Sciatic nerve (tissue), 2 donors: ENCODE data around the gene CKAP5. TPM values are rescaled to one million over a fixed set of nuclear protein-coding genes. Genes with fewer than 3 reads are reported as not detected.
"Not testable (repeated sequence)": the region's sequence is repeated elsewhere in the genome, so short reads cannot be mapped to it uniquely, and the experiment has no call there.

Experiments
- ATAC-seq: fragments of 200-7000 bp; cut with Tn5 transposase; one replicate; pipeline ENCODE4 v1.9.1; 2020; ENCODE audit warnings: mild to moderate bottlenecking, moderate library complexity
- DNase-seq: peaks from one replicate; pipeline ENCODE4 v3.0.0-alpha.2; 2020; ENCODE audit warnings: low spot score
- intact Hi-C: fragments of 100-400 bp; cut with DNase I; formaldehyde crosslinking; loops from one replicate; pipeline ENCODE4 v1.14.2; 2022
- total RNA-seq: library from RNA; stranded (reverse); fragmentation: NEBNext Ultra II Directional; extraction: Animal tissue kit (Norgen Biotek cat#: 25700); gene quantifications from one replicate; pipeline ENCODE4 v1.2.1, GENCODE V29; 2021
- donor health status: DM: no; HTN: no; CAD: no.
- donor health status: DM: no; HTN: no; CAD: no.

The CKAP5 gene
- total RNA-seq, 1 donor from 2014 or later, result 80.5 TPM

DNA sequence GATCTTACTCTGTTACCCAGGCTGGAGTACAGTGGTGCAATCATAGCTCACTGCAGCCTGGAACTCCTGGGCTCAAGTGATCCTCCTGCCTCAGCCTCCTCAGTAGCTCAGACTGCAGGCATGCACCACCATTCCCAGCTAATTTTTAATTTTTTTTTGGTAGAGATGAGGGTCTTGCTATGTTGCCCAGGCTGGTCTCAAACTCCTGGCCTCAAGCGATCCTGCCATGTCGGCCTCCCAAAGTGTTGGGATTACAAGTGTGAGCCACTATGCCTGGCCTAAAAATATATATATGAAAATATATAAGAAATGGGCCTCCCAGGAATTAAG lies 128.3 kb downstream of the CKAP5 start:
- DNase-seq, ATAC-seq, intact Hi-C loops: not testable (repeated sequence)

GRCh38 chr11:46712874-46713576 lies 133.1 kb downstream of the CKAP5 start:
- intact Hi-C loops, result no loop called here
- ATAC-seq (no peak), DNase-seq (no peak)

- ATAC-seq (peak; percentile 57), DNase-seq (no peak)
- intact Hi-C loops, result no loop called here
These were observed 134.8 kb downstream of the CKAP5 start for GRCh38 chr11:46711303-46711702.

DNA sequence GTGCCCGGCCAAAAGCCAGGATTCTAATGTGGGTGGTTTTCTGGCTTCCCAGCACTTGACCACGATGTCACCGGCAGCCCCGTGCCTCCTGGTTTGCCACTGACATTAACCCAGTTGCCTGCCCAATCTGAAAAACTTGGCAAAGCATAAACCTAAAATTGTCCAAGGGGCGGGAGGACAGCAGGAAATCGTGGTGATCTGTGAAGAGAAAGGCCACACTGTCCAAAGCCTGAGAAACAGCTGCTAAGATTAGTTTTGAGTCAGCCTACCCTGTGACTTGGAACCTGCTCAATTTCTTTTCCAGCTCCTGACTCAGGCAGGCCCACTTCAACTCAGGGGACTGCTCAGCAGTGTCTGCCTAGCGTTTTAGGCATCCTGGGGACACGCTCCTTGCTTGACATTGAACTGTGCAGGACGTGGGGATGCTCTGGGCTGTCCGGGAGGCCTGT lies 135.2 kb downstream of the CKAP5 start:
- peak; percentile 95 for ATAC-seq
- DNase-seq, result no peak
- intact Hi-C loops, result no loop called here

DNA sequence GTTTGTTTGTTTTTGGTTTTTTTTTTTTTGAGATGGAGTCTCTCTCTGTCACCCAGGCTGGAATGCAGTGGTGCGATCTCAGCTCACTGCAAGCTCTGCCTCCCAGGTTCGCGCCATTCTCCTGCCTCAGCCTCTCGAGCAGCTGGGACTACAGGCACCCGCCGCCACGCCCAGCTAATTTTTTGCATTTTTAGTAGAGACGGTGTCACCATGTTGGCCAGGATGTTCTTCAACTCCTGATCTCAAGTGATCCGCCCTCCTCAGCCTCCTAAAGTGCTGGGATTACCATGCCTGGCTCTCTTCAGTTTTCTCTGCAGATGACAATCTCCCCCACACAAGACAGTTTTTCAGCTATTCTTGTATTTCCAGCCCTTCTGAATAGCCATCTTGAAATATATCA lies 136.7 kb downstream of the CKAP5 start:
- DNase-seq, intact Hi-C loops, ATAC-seq: not testable (repeated sequence)

GRCh38 chr11:46706886-46707285 lies 139.2 kb downstream of the CKAP5 start:
- ATAC-seq (no peak), DNase-seq (no peak)
- intact Hi-C loops, result no loop called here

DNA sequence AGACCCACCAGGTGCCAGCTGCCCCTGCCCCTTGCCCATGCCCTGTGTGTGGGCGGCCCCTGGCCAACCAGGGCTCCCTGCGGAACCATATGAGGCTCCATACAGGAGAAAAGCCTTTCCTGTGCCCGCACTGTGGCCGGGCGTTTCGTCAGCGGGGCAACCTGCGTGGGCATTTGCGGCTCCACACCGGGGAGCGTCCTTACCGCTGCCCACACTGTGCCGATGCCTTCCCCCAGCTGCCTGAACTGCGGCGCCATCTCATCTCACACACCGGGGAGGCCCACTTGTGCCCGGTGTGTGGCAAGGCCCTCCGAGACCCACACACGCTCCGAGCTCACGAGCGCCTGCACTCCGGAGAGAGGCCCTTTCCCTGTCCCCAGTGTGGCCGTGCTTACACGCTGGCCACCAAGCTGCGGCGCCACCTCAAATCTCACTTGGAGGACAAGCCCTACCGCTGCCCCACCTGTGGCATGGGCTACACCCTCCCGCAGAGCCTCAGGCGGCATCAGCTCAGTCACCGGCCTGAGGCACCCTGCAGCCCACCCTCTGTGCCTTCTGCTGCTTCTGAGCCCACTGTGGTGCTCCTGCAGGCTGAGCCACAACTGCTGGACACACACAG lies 140.9 kb downstream of the CKAP5 start:
- intact Hi-C loops, result no loop called here
- DNase-seq, result no peak
- ATAC-seq, result no peak

- ATAC-seq (no peak), DNase-seq (no peak)
- intact Hi-C loops, result no loop called here
These were observed 144.9 kb downstream of the CKAP5 start for GRCh38 chr11:46701078-46701654.

GRCh38 chr11:46700241-46701077 lies 145.6 kb downstream of the CKAP5 start, which contains the start of the genes ARHGAP1 and ZNF408:
ARHGAP1 (minus strand) TSS chr11:46700619; CDS start chr11:46696107, 4,512 bp downstream.
ZNF408 (plus strand) TSS chr11:46701031; CDS start chr11:46701048, 17 bp downstream.
- ATAC-seq, result peak; percentile 99
- intact Hi-C loops, result no loop called here
- peak; percentile 100 for DNase-seq

DNA sequence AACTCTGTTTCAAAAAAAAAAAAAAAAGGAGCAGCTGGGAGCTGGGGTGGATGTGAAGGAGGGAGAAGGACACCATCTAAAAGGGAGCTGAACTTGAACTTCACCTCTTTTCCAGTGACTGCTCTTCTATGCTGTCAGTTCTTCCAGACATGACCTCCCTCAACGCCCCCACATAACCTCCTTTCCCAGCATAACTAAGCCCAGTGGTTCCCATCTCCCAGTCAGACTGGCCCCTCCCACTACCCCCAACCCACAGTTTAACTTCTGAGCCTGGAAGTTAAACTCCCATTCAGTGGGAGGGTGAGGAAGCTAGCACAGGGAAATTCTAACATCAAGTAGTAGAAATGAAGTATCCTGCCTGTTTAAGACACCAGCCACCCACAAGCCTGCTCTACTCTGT lies 147.5 kb downstream of the CKAP5 start:
- ATAC-seq, result no peak
- DNase-seq, result no peak
- intact Hi-C loops, result no loop called here

DNA sequence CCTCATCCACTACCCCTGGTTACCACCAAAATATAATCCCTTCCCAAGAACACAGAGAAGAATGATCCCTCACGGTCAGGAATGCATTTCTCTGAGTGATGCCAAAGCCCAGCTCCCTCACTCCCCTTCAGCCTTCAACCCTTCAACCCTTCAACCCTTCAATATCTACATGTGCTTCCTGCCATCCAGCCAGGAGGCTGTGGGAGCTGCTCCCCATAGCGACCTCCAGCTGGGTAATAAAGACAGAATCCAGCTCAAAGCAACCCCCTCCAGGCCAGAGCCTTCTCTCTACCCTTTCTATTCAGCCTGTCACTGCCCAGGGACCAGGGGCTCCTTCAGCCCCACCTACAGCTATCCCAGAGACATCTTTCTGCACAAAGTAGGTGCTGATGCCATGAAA lies 148.4 kb downstream of the CKAP5 start:
- ATAC-seq (no peak), DNase-seq (no peak)
- intact Hi-C loops, result no loop called here

- ATAC-seq, result no peak
- intact Hi-C loops, result no loop called here
- no peak for DNase-seq
These were observed 148.8 kb downstream of the CKAP5 start for GRCh38 chr11:46697303-46697702.

DNA sequence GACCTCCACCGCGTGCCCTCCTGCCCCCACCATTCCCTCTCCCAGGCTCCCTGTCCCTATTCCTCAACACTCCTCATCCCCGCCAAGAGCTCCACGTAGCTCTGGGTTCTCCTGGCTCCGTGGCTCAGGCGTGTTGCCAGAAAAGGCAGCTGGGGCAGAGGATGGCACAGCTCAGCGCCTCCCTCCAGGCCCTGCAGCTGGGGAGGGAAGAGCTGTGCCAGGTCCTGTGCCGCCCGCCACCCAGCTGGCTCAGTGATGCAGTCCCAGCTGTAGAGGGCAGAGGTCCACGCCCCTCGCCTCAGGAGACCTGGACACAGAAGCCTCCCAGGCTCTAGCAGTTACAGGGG lies 149.9 kb downstream of the CKAP5 start:
- DNase-seq (no peak), ATAC-seq (no peak)
- intact Hi-C loops, result no loop called here

DNA sequence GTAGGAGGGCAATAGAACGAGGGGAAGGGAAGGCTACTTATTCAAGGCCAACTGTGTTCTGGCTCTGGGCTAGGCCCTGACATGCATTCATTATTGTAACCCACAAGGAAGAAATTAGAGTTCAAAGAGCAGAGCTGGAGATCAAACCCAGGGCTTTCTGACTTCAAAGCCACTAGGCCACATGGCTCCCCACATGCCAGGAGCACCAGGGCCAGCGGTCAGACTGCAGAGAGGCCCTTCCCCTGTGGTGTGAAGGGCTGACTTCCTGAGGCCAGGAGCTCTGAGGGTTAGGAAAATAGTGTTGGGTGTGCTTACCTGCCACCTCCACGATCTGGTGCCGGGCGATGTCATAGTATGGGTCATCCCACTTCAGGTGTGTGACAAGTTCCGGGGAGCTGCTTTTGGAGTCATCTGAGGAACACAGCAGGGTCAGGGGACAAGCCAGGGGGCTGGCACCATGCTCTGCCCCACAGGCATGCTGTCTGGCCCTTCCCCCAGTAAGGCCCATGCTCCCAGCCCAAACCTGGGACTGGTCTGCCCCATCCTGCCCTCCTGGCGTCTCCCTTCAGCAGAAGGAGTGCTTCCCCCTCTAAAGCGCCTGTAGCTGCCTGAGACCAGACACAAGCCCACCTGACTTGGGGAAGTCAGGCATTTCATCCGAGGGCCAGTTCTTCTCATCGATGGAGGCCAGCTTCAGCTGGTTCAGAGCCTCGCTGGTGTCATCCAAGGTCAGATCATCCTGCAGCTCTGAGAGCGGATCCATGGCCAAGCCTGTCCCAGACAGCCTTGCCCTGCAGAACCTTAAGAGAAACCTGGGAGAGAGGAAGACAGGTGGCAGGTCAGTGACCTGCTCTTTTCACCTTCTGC lies 150.5 kb downstream of the CKAP5 start:
- ATAC-seq (no peak), DNase-seq (no peak)
- intact Hi-C loops, result no loop called here

DNA sequence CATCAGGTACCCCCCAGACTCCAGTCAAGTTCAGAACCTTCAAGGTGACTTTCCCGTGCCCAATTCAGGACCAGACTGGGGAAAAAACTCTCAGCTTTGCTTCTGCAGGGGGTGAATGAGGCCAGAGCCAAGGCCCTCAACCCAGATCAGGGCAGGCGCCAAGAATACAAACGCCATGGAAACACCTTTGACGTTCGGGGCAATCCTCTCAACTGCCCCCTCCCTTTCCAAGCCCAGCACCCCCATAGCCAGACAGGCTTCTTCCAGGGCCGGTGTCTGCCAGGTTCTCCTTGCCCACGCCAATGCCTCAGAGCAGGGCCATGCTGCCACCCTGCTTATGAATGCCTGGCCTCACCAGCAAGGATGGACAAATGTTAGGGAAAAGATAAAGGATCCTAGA lies 151.5 kb downstream of the CKAP5 start:
- intact Hi-C loops, result no loop called here
- ATAC-seq (no peak), DNase-seq (no peak)

- DNase-seq (no peak), ATAC-seq (no peak)
- intact Hi-C loops, result no loop called here
These were observed 152.0 kb downstream of the CKAP5 start for GRCh38 chr11:46694072-46694471.

DNA sequence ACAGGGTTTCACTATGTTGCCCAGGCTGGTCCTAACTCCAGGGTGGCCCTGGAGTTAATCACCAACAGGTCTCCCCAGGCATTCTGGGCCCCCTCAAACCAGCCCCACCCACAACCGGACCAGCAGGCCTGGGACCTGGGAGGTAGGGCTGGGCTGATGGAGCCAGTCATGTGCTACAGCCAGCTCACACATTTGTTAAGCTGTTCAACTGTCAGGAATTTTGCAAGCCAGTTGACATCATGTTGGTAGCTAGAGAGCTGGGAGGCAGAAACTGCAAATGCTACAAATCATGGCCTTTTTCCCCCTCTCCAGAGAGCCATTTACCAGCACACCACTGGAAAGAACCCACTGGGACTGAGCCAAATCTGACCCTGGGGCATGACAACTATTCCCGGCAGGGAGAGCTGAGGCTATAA lies 152.5 kb downstream of the CKAP5 start:
- no peak for ATAC-seq
- DNase-seq, result no peak
- intact Hi-C loops, result no loop called here
